Thyroid gland (tissue), 4 donors: ENCODE results near the gene WDR20.

Experiments
- CTCF ChIP-seq, 6 experiments: fragments of 200-600 bp in 3 of 6; fragments of 450-650 bp in 3 of 6; sonication (generic) in 3 of 6; IDR thresholded peaks; one replicate each; pipeline ENCODE4 v1.5.1; 2016 to 2019; ENCODE audit warnings: antibody characterized with exemption in 6 of 6, mild to moderate bottlenecking in 2 of 6, inconsistent platforms in 1 of 6, moderate library complexity in 1 of 6
- POLR2A ChIP-seq, 2 donors: fragments of 450-650 bp; IDR thresholded peaks; one replicate each; pipeline ENCODE4 v1.6.1; 2017; ENCODE audit warnings: antibody characterized with exemption in 2 of 2, mild to moderate bottlenecking in 2 of 2, moderate library complexity in 1 of 2

- no peak for TF ChIP-seq CTCF (IDR thresholded peaks at IDR 0.05)
- no peak for TF ChIP-seq POLR2A (IDR thresholded peaks at IDR 0.05)
Measured at GRCh38 chr14:102150083-102150482, 10.4 kb downstream of the WDR20 start.
